CD4-positive, alpha-beta T cell treated with Interleukin-10 for 1 hour (primary cell): ENCODE measurements around the gene ZBTB20.
A peak's percentile ranks its signal among the peaks of the same experiment; 100 is the strongest.
"Not testable (repeated sequence)": the region's sequence is repeated elsewhere in the genome, so short reads cannot be mapped to it uniquely, and the experiment has no call there.

ENCODE experiments used
- DNase-seq: peaks from one replicate; pipeline ENCODE4 v3.0.0-alpha.2; 2020

The ZBTB20 gene

GRCh38 chr3:115146418-115147328, at the start of gene ZBTB20:
ZBTB20 (minus strand) TSS chr3:115147288.
- DNase-seq = peak; percentile 76

GRCh38 chr3:115194476-115194875, 47.4 kb upstream of the ZBTB20 start:
- no peak for DNase-seq

- DNase-seq = no peak
Observed at GRCh38 chr3:115190747-115191146, 43.7 kb upstream of the ZBTB20 start.

- no peak for DNase-seq
Observed at GRCh38 chr3:115187149-115187757, 40.2 kb upstream of the ZBTB20 start.

GRCh38 chr3:115186351-115187148, 39.5 kb upstream of the ZBTB20 start:
- no peak for DNase-seq

GRCh38 chr3:115184859-115185572, 37.9 kb upstream of the ZBTB20 start:
- DNase-seq = not testable (repeated sequence)

- not testable (repeated sequence) for DNase-seq
Observed at GRCh38 chr3:115178930-115179329, 31.8 kb upstream of the ZBTB20 start.

GRCh38 chr3:115169808-115170207, 22.7 kb upstream of the ZBTB20 start:
- peak; percentile 15 for DNase-seq

GRCh38 chr3:115165701-115166100, 18.6 kb upstream of the ZBTB20 start:
- peak; percentile 31 for DNase-seq

GRCh38 chr3:115165266-115165665, 18.2 kb upstream of the ZBTB20 start:
- DNase-seq = peak; percentile 61

- DNase-seq = peak; percentile 31
Observed at GRCh38 chr3:115164374-115165221, 17.5 kb upstream of the ZBTB20 start.

- DNase-seq = no peak
Observed at GRCh38 chr3:115162759-115163158, 15.7 kb upstream of the ZBTB20 start.

- DNase-seq = no peak
Observed at GRCh38 chr3:115161866-115162265, 14.8 kb upstream of the ZBTB20 start.

GRCh38 chr3:115161168-115161834, 14.2 kb upstream of the ZBTB20 start:
- DNase-seq = no peak

- DNase-seq = no peak
Observed at GRCh38 chr3:115160295-115160694, 13.2 kb upstream of the ZBTB20 start.

- DNase-seq = no peak
Observed at GRCh38 chr3:115156046-115156654, 9.1 kb upstream of the ZBTB20 start.

- DNase-seq = no peak
Observed at GRCh38 chr3:115154611-115155010, 7.5 kb upstream of the ZBTB20 start.

- DNase-seq = no peak
Observed at GRCh38 chr3:115151921-115152320, 4.8 kb upstream of the ZBTB20 start.

- no peak for DNase-seq
Observed at GRCh38 chr3:115148142-115148790, 1.2 kb upstream of the ZBTB20 start.
